Activated naive CD8-positive, alpha-beta T cell treated with anti-CD3 and anti-CD28 coated beads, Interleukin-2, amount 50 U/mL, for 16 hours (primary cell): ENCODE results near the gene PROM1.

Experiments
- DNase-seq: peaks from one replicate; pipeline ENCODE4 v3.0.0-alpha.2; 2020; ENCODE audit warnings: low read depth, low spot score

PROM1 gene

GRCh38 chr4:16027114-16027513 lies 56.7 kb downstream of the PROM1 start:
- no peak for DNase-seq

- no peak for DNase-seq
Observed at GRCh38 chr4:16026160-16026761, 57.6 kb downstream of the PROM1 start.

- DNase-seq: no peak
Observed at GRCh38 chr4:16025268-16025667, 58.6 kb downstream of the PROM1 start.

GRCh38 chr4:16023776-16024408 lies 59.9 kb downstream of the PROM1 start:
- no peak for DNase-seq

GRCh38 chr4:16021804-16022560 lies 61.8 kb downstream of the PROM1 start:
- DNase-seq: no peak

- no peak for DNase-seq
Observed at GRCh38 chr4:16019649-16020048, 64.2 kb downstream of the PROM1 start.

GRCh38 chr4:16018841-16019240 lies 65.0 kb downstream of the PROM1 start:
- DNase-seq: no peak

DNA sequence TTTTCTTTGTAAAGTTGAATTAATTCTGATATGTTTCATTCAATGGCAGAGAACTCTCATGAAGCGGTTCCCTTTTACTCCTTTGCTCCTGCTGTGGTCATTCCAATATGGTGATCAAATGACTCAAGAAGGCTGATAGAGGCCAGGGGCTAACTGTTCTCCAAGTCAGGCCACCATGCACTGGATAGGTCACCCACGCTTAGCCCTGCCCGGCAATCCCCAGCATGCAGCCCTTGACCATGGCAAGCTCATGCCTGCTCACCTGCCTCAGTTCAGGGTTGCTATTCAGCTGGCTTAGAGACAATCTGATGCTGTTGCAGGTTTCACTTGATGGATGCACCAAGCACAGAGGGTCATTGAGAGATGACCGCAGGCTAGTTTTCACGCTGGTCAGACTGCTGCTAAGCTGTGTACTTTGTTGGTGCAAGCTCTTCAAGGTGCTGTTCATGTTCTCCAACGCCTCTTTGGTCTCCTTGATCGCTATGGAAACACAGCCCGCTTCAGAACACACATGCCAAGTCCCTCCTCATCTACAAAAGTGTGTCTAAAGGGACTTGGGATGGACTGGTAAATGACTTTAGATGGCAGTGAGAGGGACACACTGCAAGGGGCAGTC lies 65.7 kb downstream of the PROM1 start:
- DNase-seq: no peak

DNA sequence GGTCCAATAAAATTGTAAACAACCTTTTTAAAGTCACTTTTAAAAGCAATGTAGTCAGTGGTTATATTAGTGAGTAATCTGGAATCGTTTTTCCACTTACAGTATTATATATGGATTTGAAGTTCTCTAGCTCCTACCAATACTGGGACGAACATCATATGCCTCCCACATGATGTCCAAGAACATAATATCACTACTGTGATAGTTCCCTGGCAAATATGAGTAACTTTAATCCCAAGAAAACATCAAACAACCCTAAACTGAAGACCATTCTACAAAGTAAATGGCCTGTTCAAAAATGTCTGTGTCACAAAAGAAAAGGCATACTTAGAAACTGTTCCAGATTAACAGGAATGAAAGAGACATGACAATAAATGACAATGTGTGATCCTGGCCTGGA lies 67.3 kb downstream of the PROM1 start:
- no peak for DNase-seq

DNA sequence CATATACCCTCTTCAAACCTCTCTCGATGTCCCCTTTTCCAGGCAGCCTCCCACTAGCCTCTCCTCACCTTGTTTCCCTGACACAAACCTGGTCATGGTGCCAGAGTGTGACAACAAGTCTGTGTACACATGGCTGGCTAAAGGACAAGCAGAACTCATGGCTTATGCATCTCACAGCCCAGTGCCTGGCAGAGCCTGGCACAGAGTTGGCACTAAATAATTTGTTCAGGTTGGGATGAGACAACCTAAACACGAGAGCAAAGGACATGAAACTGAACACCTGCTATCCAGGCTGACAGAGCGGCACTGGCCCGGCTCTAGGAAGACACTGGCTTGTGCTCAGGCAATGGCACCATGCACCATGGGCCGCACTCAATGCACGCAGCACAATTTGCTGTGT lies 72.7 kb downstream of the PROM1 start:
- no peak for DNase-seq

GRCh38 chr4:16009153-16009552 lies 74.7 kb downstream of the PROM1 start:
- no peak for DNase-seq

DNA sequence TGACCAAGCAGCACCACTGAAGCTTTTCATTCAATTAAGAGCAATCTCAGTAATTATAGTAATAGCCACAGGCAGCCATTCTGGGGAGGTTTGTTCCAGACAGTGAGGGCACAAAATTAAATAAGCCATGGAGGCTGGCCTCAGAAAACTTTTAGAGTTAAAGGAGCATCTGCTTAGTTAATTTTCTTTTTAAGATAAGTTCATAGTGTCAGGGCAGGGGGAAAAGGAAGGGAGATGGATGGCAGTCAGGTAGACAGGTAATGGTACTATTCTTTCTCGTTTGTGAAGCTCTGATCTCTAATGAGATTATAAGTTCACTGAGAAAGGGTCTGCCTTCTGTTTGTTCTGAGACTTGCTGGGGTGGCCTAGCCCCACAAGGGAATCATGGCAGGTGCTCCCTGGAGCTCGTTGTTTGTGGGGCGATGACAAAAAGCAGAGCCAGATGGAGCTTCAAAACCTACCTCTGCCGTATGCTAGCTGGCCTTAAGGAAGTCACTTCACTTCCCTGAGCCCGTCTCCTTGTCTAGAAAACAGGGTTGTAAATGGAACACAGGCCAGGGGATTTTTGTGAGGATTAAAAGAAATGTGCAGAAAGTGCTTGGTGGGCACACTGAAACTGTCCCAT lies 76.2 kb downstream of the PROM1 start:
- no peak for DNase-seq

- DNase-seq: no peak
Observed at GRCh38 chr4:16006771-16007446, 76.9 kb downstream of the PROM1 start.

GRCh38 chr4:16005676-16006075 lies 78.1 kb downstream of the PROM1 start:
- DNase-seq: no peak

- peak; percentile 3 for DNase-seq
Observed at GRCh38 chr4:16001484-16001858, 82.4 kb downstream of the PROM1 start.

GRCh38 chr4:16000708-16001483 lies 82.9 kb downstream of the PROM1 start:
- DNase-seq: no peak

GRCh38 chr4:15996773-15997172 lies 87.0 kb downstream of the PROM1 start:
- DNase-seq: no peak

GRCh38 chr4:15995826-15996225 lies 88.0 kb downstream of the PROM1 start:
- DNase-seq: no peak

GRCh38 chr4:15992167-15992485 lies 91.7 kb downstream of the PROM1 start:
- DNase-seq: no peak

- no peak for DNase-seq
Observed at GRCh38 chr4:15990570-15991285, 93.1 kb downstream of the PROM1 start.
